Mesothelial cell of epicardium (in vitro differentiated cells): ENCODE data around the gene CDH2. TPM values are rescaled to one million over a fixed set of nuclear protein-coding genes. Genes with fewer than 3 reads are reported as not detected.

ENCODE experiments used
- DNase-seq, 2 experiments: peaks; one replicate each; pipeline ENCODE4 v3.0.0; 2021; ENCODE audit warnings: low spot score in 2 of 2; ENCODE audit not compliant: unreplicated experiment in 2 of 2
- H3K27ac Mint-ChIP-seq: 2 replicates; pipeline ENCODE4 v1.8.0; 2021; ENCODE audit warnings: mixed read lengths
- H3K27me3 Mint-ChIP-seq: 2 replicates; pipeline ENCODE4 v1.8.0; 2021; ENCODE audit warnings: low read depth, mixed read lengths
- H3K36me3 Mint-ChIP-seq: 2 replicates; pipeline ENCODE4 v1.8.0; 2021; ENCODE audit warnings: mixed read lengths
- H3K4me1 Mint-ChIP-seq: 2 replicates; pipeline ENCODE4 v1.8.0; 2021; ENCODE audit warnings: mixed read lengths
- H3K4me3 Mint-ChIP-seq: 2 replicates; pipeline ENCODE4 v1.8.0; 2021; ENCODE audit warnings: mild to moderate bottlenecking, moderate library complexity, mixed read lengths
- H3K9me3 Mint-ChIP-seq: 2 replicates; pipeline ENCODE4 v1.8.0; 2021; ENCODE audit warnings: mixed read lengths
- CTCF ChIP-seq: fragments of 200-600 bp; sonication (generic); IDR thresholded peaks from one replicate; pipeline ENCODE4 v1.5.0; 2021; ENCODE audit warnings: antibody characterized with exemption; ENCODE audit not compliant: unreplicated experiment
- total RNA-seq: library from RNA; stranded (reverse); gene quantifications from 3 replicates; pipeline ENCODE4 v1.2.1, GENCODE V29; 2021

CDH2 gene
- total RNA-seq, 1 donor from 2014 or later = 46.6 TPM

- peaks cover 22% of the 10 kb centered on the region for H3K36me3 Mint-ChIP-seq
- DNase-seq = no peak
Observed at GRCh38 chr18:27976806-27977408, 200.0 kb downstream of the CDH2 start.

GRCh38 chr18:27970321-27970720 lies 206.6 kb downstream of the CDH2 start:
- peaks cover 21% of the 10 kb centered on the region for H3K4me1 Mint-ChIP-seq
- no peak overlapping the region for H3K4me3 Mint-ChIP-seq
- no peaks in the 10 kb centered on the region for H3K27me3 Mint-ChIP-seq
- peaks cover 2% of the 10 kb centered on the region for H3K9me3 Mint-ChIP-seq
- DNase-seq = no peak
- peaks cover 11% of the 10 kb centered on the region for H3K36me3 Mint-ChIP-seq
- no peak for TF ChIP-seq CTCF
- H3K27ac Mint-ChIP-seq = no peak overlapping the region

More at GRCh38 chr18:27976806-27977408, 200.0 kb downstream of the CDH2 start:
- H3K4me3 Mint-ChIP-seq = no peak overlapping the region
- H3K27ac Mint-ChIP-seq = peak overlapping the region; percentile 80
- H3K4me1 Mint-ChIP-seq = peaks cover 12% of the 10 kb centered on the region
- no peak for TF ChIP-seq CTCF
- H3K27me3 Mint-ChIP-seq = no peaks in the 10 kb centered on the region
- H3K9me3 Mint-ChIP-seq = no peaks in the 10 kb centered on the region

- Mint-ChIP-seq H3K27me3 (no peaks in the 10 kb centered on the region), H3K4me3 (no peak overlapping the region), H3K36me3 (peaks cover 11% of the 10 kb centered on the region), H3K27ac (no peak overlapping the region), H3K4me1 (peaks cover 25% of the 10 kb centered on the region), H3K9me3 (peaks cover 12% of the 10 kb centered on the region)
- TF ChIP-seq CTCF = no peak
- DNase-seq = no peak
Observed at GRCh38 chr18:27969206-27969605, 207.7 kb downstream of the CDH2 start.

- Mint-ChIP-seq H3K36me3 (peaks cover 13% of the 10 kb centered on the region), H3K4me3 (no peak overlapping the region), H3K4me1 (peaks cover 25% of the 10 kb centered on the region), H3K9me3 (peaks cover 13% of the 10 kb centered on the region), H3K27ac (peak overlapping the region; percentile 64), H3K27me3 (no peaks in the 10 kb centered on the region)
- DNase-seq = no peak
- TF ChIP-seq CTCF = no peak
Observed at GRCh38 chr18:27967913-27968824, 208.8 kb downstream of the CDH2 start.

- no peaks in the 10 kb centered on the region for H3K27me3 Mint-ChIP-seq
- DNase-seq = no peak
- no peak overlapping the region for H3K27ac Mint-ChIP-seq
- TF ChIP-seq CTCF = no peak
- H3K4me3 Mint-ChIP-seq = no peak overlapping the region
- H3K36me3 Mint-ChIP-seq = peaks cover 13% of the 10 kb centered on the region
- peaks cover 13% of the 10 kb centered on the region for H3K9me3 Mint-ChIP-seq
- peaks cover 25% of the 10 kb centered on the region for H3K4me1 Mint-ChIP-seq
Observed at GRCh38 chr18:27966881-27967280, 210.0 kb downstream of the CDH2 start.
